VCaP (cell line): Measurements from ENCODE around the gene CARS2.
A peak's percentile ranks its signal among the peaks of the same experiment; 100 is the strongest.

Experiments
- H3K27ac ChIP-seq: fragments of 450-650 bp; 2 replicates; pipeline ENCODE4 v1.5.1; 2017
- CTCF ChIP-seq: fragments of 450-650 bp; conservative IDR thresholded peaks from 2 replicates; pipeline ENCODE4 v1.5.1; 2017; ENCODE audit warnings: mild to moderate bottlenecking, moderate library complexity

Gene CARS2

GRCh38 chr13:110705826-110706569 lies at the start of gene CARS2:
CARS2 (minus strand) TSS chr13:110706116; CDS start chr13:110706093, 23 bp downstream.
- peak within 1 kb of the TSS; percentile 90 for H3K27ac ChIP-seq
- TF ChIP-seq CTCF = peak; percentile 70

GRCh38 chr13:110748271-110748670 lies 42.4 kb upstream of the CARS2 start:
- TF ChIP-seq CTCF = no peak

GRCh38 chr13:110746438-110746837 lies 40.5 kb upstream of the CARS2 start:
- H3K27ac ChIP-seq = peak overlapping the region; percentile 16
- TF ChIP-seq CTCF = no peak

More at GRCh38 chr13:110748271-110748670, 42.4 kb upstream of the CARS2 start:
- H3K27ac ChIP-seq = no peak overlapping the region

- TF ChIP-seq CTCF = no peak
- H3K27ac ChIP-seq = no peak overlapping the region
Measured at GRCh38 chr13:110743687-110744086, 37.8 kb upstream of the CARS2 start.

- H3K27ac ChIP-seq = no peak overlapping the region
- no peak for TF ChIP-seq CTCF
Measured at GRCh38 chr13:110737555-110737954, 31.6 kb upstream of the CARS2 start.

GRCh38 chr13:110734561-110734960 lies 28.6 kb upstream of the CARS2 start:
- H3K27ac ChIP-seq = no peak overlapping the region
- no peak for TF ChIP-seq CTCF

GRCh38 chr13:110731072-110731471 lies 25.2 kb upstream of the CARS2 start:
- no peak overlapping the region for H3K27ac ChIP-seq
- TF ChIP-seq CTCF = no peak
